Stimulated activated CD8-positive, alpha-beta memory T cell treated with anti-CD3 and anti-CD28 coated beads, Interleukin-4, amount 100 ng/mL, for 4 hours (primary cell): ENCODE results near the gene KMT5B.
A peak's percentile ranks its signal among the peaks of the same experiment; 100 is the strongest.

Experiments used
- DNase-seq, 2 donors: peaks; one replicate each; pipeline ENCODE4 v3.0.0-alpha.2; 2020; ENCODE audit warnings: low read depth in 2 of 2, low spot score in 1 of 2

Gene KMT5B

GRCh38 chr11:68146010-68146540 is 67.0 kb downstream of the KMT5B start:
- DNase-seq = no peak

- no peak for DNase-seq
Measured at GRCh38 chr11:68145120-68145866, 67.8 kb downstream of the KMT5B start.

- no peak for DNase-seq
Measured at GRCh38 chr11:68143310-68143689, 69.8 kb downstream of the KMT5B start.

- DNase-seq = no peak
Measured at GRCh38 chr11:68142441-68143309, 70.4 kb downstream of the KMT5B start.

- DNase-seq = peak; percentile 13 to 15
Measured at GRCh38 chr11:68142028-68142412, 71.1 kb downstream of the KMT5B start.

- DNase-seq = no peak
Measured at GRCh38 chr11:68141246-68142027, 71.7 kb downstream of the KMT5B start.

GRCh38 chr11:68140496-68141245 is 72.4 kb downstream of the KMT5B start:
- no peak for DNase-seq

DNA sequence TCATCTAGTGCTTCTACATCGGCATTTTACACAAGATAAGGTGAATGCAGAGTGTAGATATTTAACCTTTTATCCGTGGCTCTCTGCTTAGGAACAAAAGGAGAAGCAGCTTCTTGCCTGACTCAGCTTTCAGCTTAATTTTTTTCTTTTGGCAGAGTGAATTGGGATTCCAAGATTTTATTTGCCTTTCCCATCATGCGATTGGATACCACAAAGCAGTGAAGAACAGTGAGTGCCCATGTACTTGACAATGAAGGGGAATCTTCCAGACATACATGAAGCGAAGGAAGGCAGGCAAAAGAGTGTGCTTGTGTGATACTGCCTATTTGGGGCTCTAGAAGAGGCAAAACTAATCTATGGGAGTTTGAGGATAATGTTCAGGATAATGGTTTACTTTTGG is 74.9 kb downstream of the KMT5B start:
- no peak for DNase-seq

DNA sequence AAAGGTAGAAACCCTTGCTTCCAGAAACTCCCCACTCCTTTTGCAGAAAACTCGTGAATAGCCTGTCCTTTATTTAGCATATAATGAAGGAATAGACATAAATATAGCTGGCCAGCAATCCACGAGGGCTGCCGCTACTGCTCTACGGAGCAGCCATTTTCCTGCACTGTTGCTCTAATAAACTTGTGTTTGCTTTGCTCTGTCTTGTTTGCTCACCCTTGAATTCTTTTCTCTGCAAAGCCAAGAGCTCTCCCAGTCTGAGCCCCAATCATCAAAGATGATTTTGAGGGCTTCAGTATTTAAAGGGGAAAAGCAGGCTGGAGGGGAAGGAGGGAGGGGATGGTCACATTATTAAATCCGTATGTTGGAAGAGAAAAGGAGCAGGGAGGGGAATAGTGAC is 75.3 kb downstream of the KMT5B start:
- DNase-seq = no peak

DNA sequence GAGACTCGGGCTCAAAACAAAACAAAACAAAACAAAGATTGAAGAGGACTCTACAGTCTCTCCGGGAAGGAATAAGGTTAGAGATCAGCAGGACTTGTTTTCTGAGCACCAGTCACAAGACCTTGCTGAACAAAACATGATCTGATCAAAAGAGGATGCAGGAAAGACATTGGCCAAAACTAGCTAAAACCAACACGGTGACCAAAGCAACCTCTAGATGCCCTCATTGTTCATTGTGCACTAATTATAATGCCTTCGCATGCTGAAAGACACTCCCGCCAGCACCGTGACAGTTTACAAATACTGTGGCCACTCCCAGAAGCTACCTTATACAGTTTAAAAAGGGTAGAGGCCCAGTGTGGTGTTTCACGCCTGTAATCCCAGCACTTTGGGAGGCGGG is 76.2 kb downstream of the KMT5B start:
- no peak for DNase-seq

DNA sequence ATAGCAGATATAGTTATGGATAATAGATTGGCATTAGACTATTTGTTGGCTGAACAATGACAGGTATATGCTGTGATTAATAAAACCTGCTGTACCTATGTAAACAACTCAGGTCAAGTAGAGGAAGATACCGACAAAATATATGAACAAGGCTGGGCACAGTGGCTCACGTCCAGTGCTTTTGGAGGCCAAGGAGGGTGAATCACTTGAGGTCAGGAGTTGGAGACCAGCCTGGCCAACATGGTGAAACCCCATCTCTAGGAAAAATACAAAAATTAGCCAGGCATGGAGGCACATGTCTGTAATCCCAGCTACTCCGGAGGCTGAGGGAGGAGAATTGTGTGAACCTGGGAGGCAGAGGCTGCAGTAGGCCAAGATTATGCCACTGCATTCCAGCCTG is 77.9 kb downstream of the KMT5B start:
- DNase-seq = no peak

- no peak for DNase-seq
Measured at GRCh38 chr11:68133761-68134160, 79.3 kb downstream of the KMT5B start.

- no peak for DNase-seq
Measured at GRCh38 chr11:68130121-68130520, 83.0 kb downstream of the KMT5B start.

GRCh38 chr11:68128682-68129327 is 84.3 kb downstream of the KMT5B start:
- DNase-seq = no peak

GRCh38 chr11:68127714-68128681 is 85.1 kb downstream of the KMT5B start:
- no peak for DNase-seq

DNA sequence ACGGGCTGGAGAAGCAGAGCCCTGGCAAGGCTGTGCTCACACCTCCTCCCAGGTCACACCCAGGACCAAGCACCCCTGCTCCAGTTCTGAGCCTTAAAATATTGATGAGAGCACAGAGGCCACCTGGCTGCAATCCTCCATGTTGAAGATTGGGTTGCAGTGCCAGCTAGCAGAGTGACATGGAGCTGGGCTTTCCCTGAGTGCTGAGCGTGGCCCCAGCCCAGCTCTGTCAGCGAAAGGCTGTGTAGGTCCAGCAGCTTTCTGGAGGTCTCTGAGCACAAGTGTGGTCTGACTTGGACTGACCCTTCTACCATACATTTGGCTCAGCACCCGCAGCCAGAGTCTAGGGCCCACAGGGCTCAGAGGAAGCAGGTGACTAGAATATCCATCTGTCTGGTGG is 87.9 kb downstream of the KMT5B start:
- no peak for DNase-seq

- no peak for DNase-seq
Measured at GRCh38 chr11:68122936-68123539, 90.1 kb downstream of the KMT5B start.

GRCh38 chr11:68121067-68121899 is 91.8 kb downstream of the KMT5B start, which contains the start of gene CHKA:
CHKA (minus strand) TSS chr11:68121388; CDS start chr11:68121177, 211 bp downstream.
- DNase-seq = peak; percentile 56 to 80
